Esophagus squamous epithelium (tissue), 5 donors: ENCODE measurements around the gene NMT2. TPM values are rescaled to one million over a fixed set of nuclear protein-coding genes. Genes with fewer than 3 reads are reported as not detected.

ENCODE experiments used
- DNase-seq: peaks from one replicate; lab custom pipeline; 2025; lab: John Stamatoyannopoulos, UW
- H3K27ac ChIP-seq, 4 donors: fragments of 200-600 bp; sonication (generic); one replicate each; pipeline ENCODE4 v1.5.1; 2016 to 2019; ENCODE audit warnings: mild to moderate bottlenecking in 1 of 4
- H3K27me3 ChIP-seq, 4 donors: fragments of 200-600 bp; sonication (generic); 1 replicate in 3 of 4; 2 replicates in 1 of 4; pipeline versions ENCODE4 v1.5.1 to v1.6.0; 2017 to 2021; ENCODE audit warnings: antibody characterized with exemption in 1 of 4
- H3K36me3 ChIP-seq, 3 donors: fragments of 200-600 bp; sonication (generic); one replicate each; pipeline ENCODE4 v1.5.1; 2016 to 2019
- H3K4me1 ChIP-seq, 3 donors: fragments of 200-600 bp; sonication (generic); one replicate each; pipeline ENCODE4 v1.5.1; 2017 to 2019
- H3K4me3 ChIP-seq, 4 donors: fragments of 200-600 bp; sonication (generic); 1 replicate in 3 of 4; 2 replicates in 1 of 4; pipeline ENCODE4 v1.5.1; 2016 to 2019; ENCODE audit warnings: mild to moderate bottlenecking in 2 of 4, moderate library complexity in 1 of 4
- H3K9me3 ChIP-seq, 3 donors: fragments of 200-600 bp; sonication (generic); one replicate each; pipeline ENCODE4 v1.5.1; 2016 to 2019
- POLR2A ChIP-seq, 4 donors: fragments of 450-650 bp; IDR thresholded peaks; one replicate each; pipeline ENCODE4 v1.6.1; 2017; ENCODE audit warnings: antibody characterized with exemption in 4 of 4, mild to moderate bottlenecking in 4 of 4, moderate library complexity in 3 of 4
- WGBS, 2 donors: methylation state at CpG; one replicate each; pipeline ENCODE4 v1.1.5; 2018; 5-methylcytosine and 5-hydroxymethylcytosine counted together
- intact Hi-C: fragments of 100-400 bp; cut with DNase I; formaldehyde crosslinking; loops from one replicate; pipeline ENCODE4 v1.15.0; 2022
- small RNA-seq, 4 donors: library from RNA; depleted of rRNA; stranded (forward); fragments of <200 nt; gene quantifications; one replicate each; pipeline ENCODE3, GENCODE V24; 2016
- total RNA-seq, 4 donors: library from RNA; depleted of rRNA; stranded (reverse); fragments of >200 nt; gene quantifications; one replicate each; pipeline ENCODE4 v1.1.0, GENCODE V29; 2016
- TF ChIP-seq, protein P1 (sequence below), 6 experiments: fragments of 450-650 bp in 4 of 6; fragments of 200-600 bp in 2 of 6; sonication (generic) in 2 of 6; IDR thresholded peaks; one replicate each; pipeline ENCODE4 v1.5.1; 2016 to 2019; ENCODE audit warnings: antibody characterized with exemption in 6 of 6, mild to moderate bottlenecking in 4 of 6, moderate library complexity in 4 of 6
- donor health status: DM: yes; HTN: yes; CAD: no.

The NMT2 gene
- total RNA-seq, 4 donors from 2014 or later, result 4.8 to 12.8 (median 7.8) TPM

DNA sequence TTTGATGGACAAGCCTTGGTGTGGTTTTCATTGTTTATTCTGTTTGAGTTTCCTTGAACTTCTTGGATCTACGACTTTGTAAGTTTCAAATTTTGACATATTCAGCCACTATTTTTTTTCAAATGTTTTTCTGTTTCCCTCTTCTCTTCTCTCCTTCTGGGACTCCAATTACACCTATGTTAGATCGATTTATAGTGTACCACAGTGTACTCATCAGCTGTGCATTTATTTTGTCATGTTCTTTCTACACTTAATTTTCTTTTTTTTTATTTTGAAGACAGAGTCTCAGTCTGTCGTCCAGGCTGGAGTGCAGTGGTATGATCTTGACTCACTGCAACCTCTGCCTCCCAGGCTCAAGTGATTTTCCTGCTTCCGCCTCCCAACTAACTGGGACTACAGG, 108.6 kb downstream of the NMT2 start:
- intact Hi-C loops, result no loop called here
- 66 to 89% methylated on average over 4 of the region's 4 CpGs for WGBS, 2 donors
- peaks cover 0 to 10% (median 0%) of the 10 kb centered on the region in 3 donors for H3K9me3 ChIP-seq
- no peaks in the 10 kb centered on the region for H3K27me3 ChIP-seq
- H3K27ac ChIP-seq, result no peak overlapping the region
- H3K36me3 ChIP-seq, result no peaks in the 10 kb centered on the region
- H3K4me3 ChIP-seq, result no peak overlapping the region
- H3K4me1 ChIP-seq, result no peaks in the 10 kb centered on the region
- no peak for TF ChIP-seq POLR2A (IDR thresholded peaks at IDR 0.05)
- TF ChIP-seq, protein P1, sequence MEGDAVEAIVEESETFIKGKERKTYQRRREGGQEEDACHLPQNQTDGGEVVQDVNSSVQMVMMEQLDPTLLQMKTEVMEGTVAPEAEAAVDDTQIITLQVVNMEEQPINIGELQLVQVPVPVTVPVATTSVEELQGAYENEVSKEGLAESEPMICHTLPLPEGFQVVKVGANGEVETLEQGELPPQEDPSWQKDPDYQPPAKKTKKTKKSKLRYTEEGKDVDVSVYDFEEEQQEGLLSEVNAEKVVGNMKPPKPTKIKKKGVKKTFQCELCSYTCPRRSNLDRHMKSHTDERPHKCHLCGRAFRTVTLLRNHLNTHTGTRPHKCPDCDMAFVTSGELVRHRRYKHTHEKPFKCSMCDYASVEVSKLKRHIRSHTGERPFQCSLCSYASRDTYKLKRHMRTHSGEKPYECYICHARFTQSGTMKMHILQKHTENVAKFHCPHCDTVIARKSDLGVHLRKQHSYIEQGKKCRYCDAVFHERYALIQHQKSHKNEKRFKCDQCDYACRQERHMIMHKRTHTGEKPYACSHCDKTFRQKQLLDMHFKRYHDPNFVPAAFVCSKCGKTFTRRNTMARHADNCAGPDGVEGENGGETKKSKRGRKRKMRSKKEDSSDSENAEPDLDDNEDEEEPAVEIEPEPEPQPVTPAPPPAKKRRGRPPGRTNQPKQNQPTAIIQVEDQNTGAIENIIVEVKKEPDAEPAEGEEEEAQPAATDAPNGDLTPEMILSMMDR (IDR thresholded peaks at IDR 0.05), result no peak
- no peak for DNase-seq

DNA sequence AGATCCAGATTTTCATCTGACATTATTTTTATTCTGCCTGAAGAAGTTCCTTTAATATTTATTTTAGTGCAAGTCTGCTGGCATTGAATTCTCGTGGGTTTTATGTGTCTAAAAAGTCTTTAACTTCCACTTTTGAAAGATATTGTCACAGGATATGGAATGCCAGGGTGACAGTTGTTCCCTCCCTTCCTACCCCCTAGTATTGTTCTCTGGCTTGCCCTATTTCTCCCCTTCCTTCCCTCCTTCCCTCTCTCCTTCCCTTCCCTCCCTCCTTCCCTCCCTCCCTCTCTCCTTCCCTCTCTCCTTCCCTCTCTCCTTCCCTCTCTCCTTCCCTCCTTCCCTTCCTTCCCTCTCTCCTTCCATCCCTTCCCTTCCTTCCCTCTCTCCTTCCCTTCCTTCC, 109.8 kb downstream of the NMT2 start:
- 65 to 78% methylated on average over 1 of the region's 1 CpG for WGBS, 2 donors
- intact Hi-C loops, result no loop called here

More for the DNA sequence above, 109.8 kb downstream of the NMT2 start:
- Histone ChIP-seq H3K9me3 (peaks cover 0 to 10% (median 0%) of the 10 kb centered on the region in 3 donors), H3K27ac (no peak overlapping the region), H3K36me3 (no peaks in the 10 kb centered on the region), H3K4me1 (no peaks in the 10 kb centered on the region), H3K27me3 (no peaks in the 10 kb centered on the region), H3K4me3 (no peak overlapping the region)
- TF ChIP-seq, protein P1 (IDR thresholded peaks at IDR 0.05), result no peak
- no peak for TF ChIP-seq POLR2A (IDR thresholded peaks at IDR 0.05)
- no peak for DNase-seq

Small RNAs within 50 kb of the gene (small RNA-seq; reads per million reads assigned to genes)
- 0 reads per million in 4 donors for gene AL590365.1

Other genes starting within 250 kb of the NMT2 start
- 10 to 100 TPM in 3 of 4 donors, 1 to 10 TPM in 1; 8.2 to 15.6 (median 11.4) TPM for gene DCLRE1C, start 214.6 kb downstream of the NMT2 start, total RNA-seq
- gene MEIG1, start 209.3 kb downstream of the NMT2 start, total RNA-seq, result under 1 TPM in 1 of 4 donors, not detected in 3; 0.79 TPM
- 1 to 10 TPM in 3 of 4 donors, under 1 TPM in 1; 0.57 to 9.4 (median 5.1) TPM for gene OLAH, start 124.8 kb downstream of the NMT2 start, total RNA-seq
- gene ACBD7, start 79.9 kb downstream of the NMT2 start, total RNA-seq, result under 1 TPM in 3 of 4 donors, not detected in 1; 0.31 to 0.91 (median 0.76) TPM
- 10 to 100 TPM; 10.8 to 21.0 (median 14.8) TPM for gene RPP38, start 71.3 kb downstream of the NMT2 start, total RNA-seq
- gene FAM171A1, start 202.6 kb upstream of the NMT2 start, total RNA-seq, result 10 to 100 TPM in 1 of 4 donors, 1 to 10 TPM in 3; 3.8 to 10.9 (median 5.3) TPM